CD4-positive, alpha-beta T cell treated with Interferon alpha-2 for 1 hour (primary cell): Measurements from ENCODE around the gene PCDHB15.

Experiments
- DNase-seq, 2 donors: peaks; one replicate each; pipeline ENCODE4 v3.0.0-alpha.2; 2020 to 2022

The PCDHB15 gene

GRCh38 chr5:141250576-141250975 lies 5.4 kb downstream of the PCDHB15 start:
- DNase-seq = no peak

GRCh38 chr5:141258464-141258863 lies 13.3 kb downstream of the PCDHB15 start:
- no peak for DNase-seq

GRCh38 chr5:141258948-141259347 lies 13.8 kb downstream of the PCDHB15 start:
- no peak for DNase-seq

GRCh38 chr5:141260458-141261237 lies 15.5 kb downstream of the PCDHB15 start:
- no peak for DNase-seq

GRCh38 chr5:141261238-141261546 lies 16.0 kb downstream of the PCDHB15 start:
- DNase-seq = no peak

- no peak for DNase-seq
Observed at GRCh38 chr5:141269195-141269594, 24.0 kb downstream of the PCDHB15 start.

DNA sequence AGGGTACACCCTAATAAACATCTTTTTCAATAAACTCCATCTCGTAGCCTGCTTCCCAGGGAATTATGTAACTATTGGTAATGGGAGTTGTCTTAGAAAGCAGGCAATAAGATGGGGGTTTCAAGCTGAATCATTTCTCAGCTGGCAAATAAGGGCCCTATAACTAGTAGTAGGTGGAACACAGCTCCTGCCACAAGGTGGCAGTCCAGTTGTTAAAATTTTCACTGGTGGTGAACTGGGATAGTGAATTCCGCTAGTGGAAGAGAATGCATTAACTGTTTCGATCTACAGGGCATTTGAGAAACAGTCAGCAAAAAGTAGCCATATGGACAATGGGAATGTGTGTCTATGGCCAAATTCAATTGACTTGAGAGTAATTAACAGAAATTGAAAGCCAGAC lies 27.7 kb downstream of the PCDHB15 start:
- DNase-seq = no peak

DNA sequence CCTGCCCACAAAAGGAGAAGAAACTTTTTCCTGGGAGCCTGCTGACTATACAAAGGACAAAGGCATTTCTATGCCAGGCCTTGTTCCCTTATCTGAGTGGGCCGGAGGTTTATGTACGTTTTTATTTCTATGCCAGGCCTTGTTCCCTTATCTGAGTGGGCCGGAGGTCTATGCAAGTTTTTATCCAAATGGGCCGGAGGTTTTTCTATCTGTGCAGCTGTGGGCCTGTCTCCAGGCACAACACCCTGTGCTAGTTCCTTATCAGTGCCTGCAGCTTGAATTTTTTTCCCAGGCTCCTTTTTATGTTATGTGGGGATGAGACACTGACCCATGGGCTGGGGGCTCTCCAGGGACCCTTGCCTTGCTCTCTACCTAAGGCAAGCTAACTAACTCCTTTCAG lies 53.2 kb downstream of the PCDHB15 start:
- DNase-seq = no peak
